K562 (cell line): Measurements from ENCODE around the gene SH3BP5. TPM values are rescaled to one million over a fixed set of nuclear protein-coding genes. Genes with fewer than 3 reads are reported as not detected.

Source experiments
- ATAC-seq: fragments of 200-7000 bp; cut with Tn5 transposase; 3 replicates; pipeline ENCODE4 v1.9.1; 2020; ENCODE audit warnings: moderate library complexity
- BruUV-seq: library from RNA; stranded (reverse); fragments of 400-500 nt; replicated peaks from 2 replicates; lab custom pipeline; 2021; lab: Mats Ljungman, UMichigan
- CTCF ChIA-PET: fragments of 300-600 bp; formaldehyde crosslinking; extraction: SDS; loops from one replicate; lab custom pipeline; 2021; ENCODE audit warnings: low intra/inter-chr PET ratio; lab: Yijun Ruan, JAX
- POLR2A ChIA-PET: fragments of 300-600, 350-650 bp; sonication (Branson Sonifier 250); formaldehyde crosslinking; extraction: SDS; loops from one replicate; lab custom pipeline; 2021; ENCODE audit warnings: antibody characterized with exemption, inconsistent platforms; lab: Yijun Ruan, JAX
- DNase-seq, 4 experiments: peaks; one replicate each; pipeline versions ENCODE4 v3.0.0 to v3.0.0-alpha.2; 2011 to 2018; ENCODE audit warnings: low spot score in 3 of 4, mixed read lengths in 3 of 4; ENCODE audit errors: extremely low read depth in 1 of 4
- FAIRE-seq: peaks from 2 replicates; lab custom pipeline; 2011; peaks lifted over from hg19 to GRCh38; lab: Jason Lieb, UNC
- H2AFZ ChIP-seq: 2 replicates; pipeline ENCODE4 v1.6.0; 2011; ENCODE audit warnings: low read depth, low read length, control low read depth, inconsistent platforms
- H3K27ac ChIP-seq: fragments of 200-600 bp; 3 replicates; pipeline ENCODE4 v1.8.0; 2011; ENCODE audit warnings: low read depth, mild to moderate bottlenecking, control low read depth, inconsistent platforms, low read length, moderate library complexity, mixed read lengths; ENCODE audit errors: extremely low read depth
- H3K27me3 ChIP-seq, 2 experiments: fragments of 300-600 bp in 1 of 2; 2 replicates in 1 of 2; 3 replicates in 1 of 2; pipeline versions ENCODE4 v1.6.0 to v1.8.0; 2011; ENCODE audit warnings: inconsistent platforms in 2 of 2, low read length in 2 of 2, mild to moderate bottlenecking in 1 of 2, mixed read lengths in 1 of 2, moderate library complexity in 1 of 2; ENCODE audit not compliant: control insufficient read depth in 2 of 2, insufficient read depth in 2 of 2
- H3K36me3 ChIP-seq: fragments of 300-600 bp; 3 replicates; pipeline ENCODE4 v1.8.0; 2011; ENCODE audit warnings: mild to moderate bottlenecking, low read length, inconsistent platforms; ENCODE audit not compliant: control insufficient read depth, insufficient read depth
- H3K4me1 ChIP-seq, 2 experiments: fragments of 200-600 bp in 1 of 2; replicated peaks in 1 of 2; 2 replicates in 1 of 2; 3 replicates in 1 of 2; pipeline versions ENCODE4 v1.5.1 to v1.8.0; 2011; ENCODE audit warnings: inconsistent platforms in 2 of 2, low read length in 2 of 2, mild to moderate bottlenecking in 1 of 2, mixed read lengths in 1 of 2, moderate library complexity in 1 of 2; ENCODE audit not compliant: control insufficient read depth in 2 of 2, insufficient read depth in 2 of 2
- H3K4me2 ChIP-seq: 2 replicates; pipeline ENCODE4 v1.6.1; 2011; ENCODE audit warnings: low read length, control low read depth, inconsistent platforms, mixed read lengths; ENCODE audit not compliant: insufficient read depth
- H3K4me3 ChIP-seq: fragments of 200-600 bp; sonication (generic), shearing (Covaris generic); 2 replicates; pipeline ENCODE4 v1.5.1; 2016; ENCODE audit warnings: control low read depth, inconsistent platforms
- H3K79me2 ChIP-seq: fragments of 200-600 bp; 3 replicates; pipeline ENCODE4 v1.8.0; 2011; ENCODE audit warnings: low read length, inconsistent platforms; ENCODE audit not compliant: control insufficient read depth, insufficient read depth
- H3K9ac ChIP-seq, 2 experiments: 2 replicates each; pipeline versions ENCODE4 v1.6.0 to v1.6.1; 2011; ENCODE audit warnings: low read depth in 2 of 2, low read length in 2 of 2, control low read depth in 1 of 2, inconsistent platforms in 1 of 2, mild to moderate bottlenecking in 1 of 2, mixed read lengths in 1 of 2; ENCODE audit not compliant: insufficient read depth in 1 of 2
- H3K9me1 ChIP-seq: one replicate; pipeline ENCODE4 v1.6.0; 2011; ENCODE audit warnings: inconsistent platforms, mild to moderate bottlenecking, low read length, moderate library complexity; ENCODE audit not compliant: control insufficient read depth, insufficient read depth
- H3K9me3 ChIP-seq: replicated peaks from 2 replicates; pipeline ENCODE4 v1.5.1; 2011; ENCODE audit warnings: low read depth, low read length, inconsistent platforms; ENCODE audit not compliant: control insufficient read depth, insufficient read depth
- H4K20me1 ChIP-seq: replicated peaks from 2 replicates; pipeline ENCODE4 v1.6.1; 2011; ENCODE audit warnings: low read length, inconsistent platforms, mixed read lengths; ENCODE audit not compliant: control insufficient read depth, insufficient read depth
- DACH1 ChIP-seq: fragments of 450-650 bp; IDR thresholded peaks from 2 replicates; pipeline ENCODE4 v1.6.1; 2018; ENCODE audit not compliant: partially characterized antibody
- EP400 ChIP-seq: fragments of 450-650 bp; IDR thresholded peaks from 2 replicates; pipeline ENCODE4 v1.6.1; 2017; ENCODE audit warnings: antibody characterized with exemption, mild to moderate bottlenecking, moderate library complexity
- ETS2 ChIP-seq: IDR thresholded peaks from 2 replicates; pipeline ENCODE4 v1.6.1; 2016; ENCODE audit warnings: borderline replicate concordance, missing genetic modification characterization, mild to moderate bottlenecking, moderate library complexity, missing compliant biosample characterization; ENCODE audit not compliant: poor library complexity, severe bottlenecking
- FOXA1 ChIP-seq: fragments of 450-650 bp; IDR thresholded peaks from 2 replicates; pipeline ENCODE4 v1.6.1; 2016; ENCODE audit warnings: mild to moderate bottlenecking, borderline replicate concordance
- L3MBTL2 ChIP-seq: fragments of 450-650 bp; IDR thresholded peaks from 2 replicates; pipeline ENCODE4 v1.6.1; 2016; ENCODE audit warnings: mild to moderate bottlenecking, moderate library complexity
- SAFB ChIP-seq: fragments of 200-400 bp; formaldehyde crosslinking; IDR thresholded peaks from 2 replicates; pipeline ENCODE4 v1.6.1; 2017; ENCODE audit warnings: low read depth, low read length, borderline replicate concordance
- SIX5 ChIP-seq, 2 experiments: IDR thresholded peaks; 2 replicates each; pipeline ENCODE4 v1.6.1; 2011; ENCODE audit warnings: low read length in 2 of 2, borderline replicate concordance in 1 of 2, low read depth in 1 of 2, mild to moderate bottlenecking in 1 of 2, moderate library complexity in 1 of 2; ENCODE audit not compliant: insufficient read depth in 1 of 2
- SMAD2 ChIP-seq: fragments of 150-350 bp; IDR thresholded peaks from 2 replicates; pipeline ENCODE4 v1.6.1; 2014; ENCODE audit warnings: low read depth, mild to moderate bottlenecking, low read length
- TEAD1 ChIP-seq, 2 experiments: fragments of 450-650 bp in 1 of 2; sonication (generic) in 1 of 2; formaldehyde crosslinking; IDR thresholded peaks; 2 replicates each; pipeline versions ENCODE4 v1.4.0 to v1.8.0; 2020 to 2022; ENCODE audit warnings: mild to moderate bottlenecking in 2 of 2, missing genetic modification reagents in 1 of 2
- TRIM24 ChIP-seq, 2 experiments: fragments of 450-650 bp; IDR thresholded peaks; 2 replicates each; pipeline ENCODE4 v1.6.1; 2016
- ZKSCAN1 ChIP-seq: fragments of 150-350 bp; IDR thresholded peaks from 2 replicates; pipeline ENCODE4 v1.6.1; 2016; ENCODE audit warnings: low read depth, low read length
- ZNF133 ChIP-seq: fragments of 250-450 bp; sonication (Bioruptor Pico); IDR thresholded peaks from 2 replicates; pipeline ENCODE4 v1.4.0; 2020; ENCODE audit warnings: mild to moderate bottlenecking
- ZNF253 ChIP-seq: fragments of 250-450 bp; sonication (Bioruptor Pico); conservative IDR thresholded peaks from 2 replicates; pipeline ENCODE4 v1.6.1; 2021; ENCODE audit warnings: mild to moderate bottlenecking
- ZNF75A ChIP-seq: fragments of 450-650 bp; formaldehyde crosslinking; IDR thresholded peaks from 2 replicates; pipeline ENCODE4 v1.4.0; 2020; ENCODE audit warnings: mild to moderate bottlenecking
- WGBS: fragments of 100-300 bp; shearing (Covaris generic); methylation state at CpG from one replicate; pipeline ENCODE4 v1.1.6; 2016; ENCODE audit warnings: low coverage, mixed read lengths; ENCODE audit not compliant: insufficient coverage; ENCODE audit errors: missing lambda C conversion rate; 5-methylcytosine and 5-hydroxymethylcytosine counted together
- in situ Hi-C: fragments of 300-500 bp; cut with MboI; formaldehyde crosslinking; loops from 4 replicates; pipeline ENCODE4 v1.15.0; 2018; ENCODE audit warnings: inconsistent platforms, mixed read lengths
- intact Hi-C: fragments of 100-400 bp; cut with micrococcal nuclease; formaldehyde crosslinking; loops from 2 replicates; pipeline ENCODE4 v1.14.2; 2022
- polyA plus RNA-seq, 8 experiments: library from polyadenylated mRNA; depleted of rRNA in 4 of 8; stranded (reverse) in 5 of 8; unstranded in 3 of 8; fragments of >200 nt; fragmentation: Nextera tagmentation in 2 of 8; fragmentation: Illumina TruSeq in 1 of 8; extraction: Ambion mirVana in 2 of 8; extraction: Trizol in 1 of 8; gene quantifications; 2 replicates each; pipeline versions ENCODE4 v1.2.1 to v1.2.3, GENCODE V29; 2011 to 2014; ENCODE audit warnings: inconsistent platforms in 1 of 8, missing spikeins in 1 of 8
- total RNA-seq, 7 experiments: library from RNA; depleted of rRNA in 6 of 7; stranded (reverse); fragments of >200 nt in 6 of 7; fragmentation: Illumina TruSeq in 2 of 7; extraction: Trizol in 2 of 7; gene quantifications; 2 replicates each; pipeline versions ENCODE4 v1.2.1 to v1.2.3, GENCODE V29; 2011 to 2021; ENCODE audit warnings: low replicate concordance in 1 of 7
- TF ChIP-seq, protein P1 (sequence below), 2 experiments: fragments of 200-800 bp in 1 of 2; sonication (Bioruptor generic) in 1 of 2; sonication (generic) in 1 of 2; formaldehyde crosslinking in 1 of 2; IDR thresholded peaks in 1 of 2; conservative IDR thresholded peaks in 1 of 2; 2 replicates each; pipeline versions ENCODE4 v1.5.0 to v1.6.1; 2016 to 2020; ENCODE audit warnings: missing compliant biosample characterization in 1 of 2, missing genetic modification characterization in 1 of 2, missing genetic modification reagents in 1 of 2
- TF ChIP-seq, protein P2 (sequence below): fragments of 450-650 bp; IDR thresholded peaks from 2 replicates; pipeline ENCODE4 v1.6.1; 2018; ENCODE audit warnings: mild to moderate bottlenecking, low read depth; ENCODE audit not compliant: partially characterized antibody

SH3BP5 gene
- total and polyA plus RNA-seq, 9 of the 15 experiments (the other 6 are each of a cell fraction or from before 2014, with no cell fraction given): 2.9 to 29.0 (median 14.9) TPM

- ATAC-seq (no peak), FAIRE-seq (no peak), DNase-seq (no peak)
- no peak overlapping the region for H3K9ac ChIP-seq
- no peaks in the 10 kb centered on the region for H4K20me1 ChIP-seq
- peaks cover 7 to 12% of the 10 kb centered on the region in 2 experiments; a peak in 4 of 5 replicates for H3K4me1 ChIP-seq
- 88% methylated on average over 1 of the region's 1 CpG for WGBS
- H3K27me3 ChIP-seq: no peaks in the 10 kb centered on the region
- H2AFZ ChIP-seq: no peak overlapping the region
- ChIA-PET POLR2A (interaction anchor here (0.7 to 1.5 kb wide), 4 partner anchors 8 to 78 kb away, joined by 3 to 5 read pairs (median 4); partner anchors contain the start of gene CAPN7), CTCF (no interaction called here)
- no peak overlapping the region for H3K4me2 ChIP-seq
- H3K79me2 ChIP-seq: no peaks in the 10 kb centered on the region
- in situ Hi-C loops (no loop called here), intact Hi-C loops (no loop called here)
- H3K9me3 ChIP-seq: no peaks in the 10 kb centered on the region
- H3K9me1 ChIP-seq: no peaks in the 10 kb centered on the region
- H3K36me3 ChIP-seq: no peaks in the 10 kb centered on the region
- H3K27ac ChIP-seq: no peak overlapping the region
- H3K4me3 ChIP-seq: no peak overlapping the region
- BruUV-seq: no TSS peak
- TF ChIP-seq TEAD1 (CRISPR knock-in tag; IDR thresholded peaks at IDR 0.05) (no peak), TRIM24 (IDR thresholded peaks at IDR 0.05) (no peak), EP400 (no peak), SMAD2 (no peak), ETS2 (tag) (no peak), ZNF133 (no peak), ZKSCAN1 (no peak), FOXA1 (no peak), SIX5 (IDR thresholded peaks at IDR 0.05; ENCODE audit: borderline replicate concordance in 1 of 2, insufficient read depth in 1 of 2, low read depth in 1 of 2, low read length in 2 of 2) (no peak), SAFB (no peak), ZNF75A (no peak), L3MBTL2 (no peak), DACH1 (no peak), ZNF253 (CRISPR knock-in tag) (no peak)
- TF ChIP-seq, protein P1, sequence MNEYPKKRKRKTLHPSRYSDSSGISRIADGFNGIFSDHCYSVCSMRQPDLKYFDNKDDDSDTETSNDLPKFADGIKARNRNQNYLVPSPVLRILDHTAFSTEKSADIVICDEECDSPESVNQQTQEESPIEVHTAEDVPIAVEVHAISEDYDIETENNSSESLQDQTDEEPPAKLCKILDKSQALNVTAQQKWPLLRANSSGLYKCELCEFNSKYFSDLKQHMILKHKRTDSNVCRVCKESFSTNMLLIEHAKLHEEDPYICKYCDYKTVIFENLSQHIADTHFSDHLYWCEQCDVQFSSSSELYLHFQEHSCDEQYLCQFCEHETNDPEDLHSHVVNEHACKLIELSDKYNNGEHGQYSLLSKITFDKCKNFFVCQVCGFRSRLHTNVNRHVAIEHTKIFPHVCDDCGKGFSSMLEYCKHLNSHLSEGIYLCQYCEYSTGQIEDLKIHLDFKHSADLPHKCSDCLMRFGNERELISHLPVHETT (CRISPR knock-in tag; conservative IDR thresholded peaks at IDR 0.05 in 1 of 2, IDR thresholded peaks at IDR 0.05 in 1 of 2): no peak
- TF ChIP-seq, protein P2, sequence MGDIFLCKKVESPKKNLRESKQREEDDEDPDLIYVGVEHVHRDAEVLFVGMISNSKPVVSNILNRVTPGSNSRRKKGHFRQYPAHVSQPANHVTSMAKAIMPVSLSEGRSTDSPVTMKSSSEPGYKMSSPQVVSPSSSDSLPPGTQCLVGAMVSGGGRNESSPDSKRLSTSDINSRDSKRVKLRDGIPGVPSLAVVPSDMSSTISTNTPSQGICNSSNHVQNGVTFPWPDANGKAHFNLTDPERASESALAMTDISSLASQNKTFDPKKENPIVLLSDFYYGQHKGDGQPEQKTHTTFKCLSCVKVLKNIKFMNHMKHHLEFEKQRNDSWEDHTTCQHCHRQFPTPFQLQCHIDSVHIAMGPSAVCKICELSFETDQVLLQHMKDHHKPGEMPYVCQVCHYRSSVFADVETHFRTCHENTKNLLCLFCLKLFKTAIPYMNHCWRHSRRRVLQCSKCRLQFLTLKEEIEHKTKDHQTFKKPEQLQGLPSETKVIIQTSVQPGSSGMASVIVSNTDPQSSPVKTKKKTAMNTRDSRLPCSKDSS: no peak
These were observed 48.7 kb downstream of the SH3BP5 start for GRCh38 chr3:15283702-15284101.
